Caco-2 (cell line): ENCODE results near the gene EPX. TPM values are rescaled to one million over a fixed set of nuclear protein-coding genes. Genes with fewer than 3 reads are reported as not detected.

Experiments used
- BruUV-seq: library from RNA; stranded (reverse); fragments of 400-500 nt; replicated peaks from 2 replicates; lab custom pipeline; 2021; lab: Mats Ljungman, UMichigan
- CTCF ChIA-PET: fragments of 300-600 bp; sonication (Branson Sonifier 250); formaldehyde crosslinking; loops from one replicate; lab custom pipeline; 2022; ENCODE audit warnings: antibody characterized with exemption; lab: Charles Lee
- POLR2A ChIA-PET: fragments of 300-600 bp; sonication (Branson Sonifier 250); formaldehyde crosslinking; loops from one replicate; lab custom pipeline; 2022; ENCODE audit warnings: antibody characterized with exemption; lab: Charles Lee
- DNase-seq, 2 experiments: peaks; one replicate each; pipeline versions ENCODE4 v3.0.0 to v3.0.0-alpha.2; 2020 to 2022
- H3K27me3 ChIP-seq: replicated peaks from 2 replicates; pipeline ENCODE4 v1.6.0; 2011; ENCODE audit warnings: low read length; ENCODE audit not compliant: control insufficient read depth, insufficient read depth
- H3K36me3 ChIP-seq: 2 replicates; pipeline ENCODE4 v1.5.1; 2011; ENCODE audit warnings: low read length; ENCODE audit not compliant: control insufficient read depth, insufficient read depth
- H3K4me1 ChIP-seq: fragments of 250-450 bp; sonication (Bioruptor Pico); 2 replicates; pipeline ENCODE4 v1.5.1; 2020; ENCODE audit warnings: mild to moderate bottlenecking
- H3K4me3 ChIP-seq: 2 replicates; pipeline ENCODE4 v1.5.1; 2011; ENCODE audit warnings: low read depth, mild to moderate bottlenecking, control low read depth, low read length
- H3K9me3 ChIP-seq: fragments of 250-450 bp; sonication (Bioruptor Pico); 2 replicates; pipeline ENCODE4 v1.5.1; 2020; ENCODE audit warnings: mild to moderate bottlenecking, moderate library complexity
- H3K27ac Mint-ChIP-seq: one replicate; pipeline ENCODE4 v1.8.0; 2022; ENCODE audit warnings: mixed read lengths; ENCODE audit not compliant: unreplicated experiment
- H3K27me3 Mint-ChIP-seq: one replicate; pipeline ENCODE4 v1.8.0; 2022; ENCODE audit warnings: mixed read lengths; ENCODE audit not compliant: insufficient read depth, unreplicated experiment
- H3K36me3 Mint-ChIP-seq: one replicate; pipeline ENCODE4 v1.8.0; 2022; ENCODE audit warnings: mild to moderate bottlenecking, mixed read lengths; ENCODE audit not compliant: insufficient read depth, unreplicated experiment
- H3K4me1 Mint-ChIP-seq: one replicate; pipeline ENCODE4 v1.8.0; 2022; ENCODE audit warnings: low read depth, mixed read lengths; ENCODE audit not compliant: unreplicated experiment
- H3K4me3 Mint-ChIP-seq: one replicate; pipeline ENCODE4 v1.8.0; 2022; ENCODE audit warnings: mild to moderate bottlenecking, moderate library complexity, mixed read lengths; ENCODE audit not compliant: unreplicated experiment
- H3K9me3 Mint-ChIP-seq: one replicate; pipeline ENCODE4 v1.8.0; 2022; ENCODE audit warnings: mixed read lengths; ENCODE audit not compliant: unreplicated experiment
- CTCF ChIP-seq, 2 experiments: fragments of 200-600 bp in 1 of 2; IDR thresholded peaks; 1 replicate in 1 of 2; 2 replicates in 1 of 2; pipeline versions ENCODE4 v1.5.1 to v1.8.0; 2011 to 2022; ENCODE audit warnings: antibody characterized with exemption in 1 of 2, control low read depth in 1 of 2, inconsistent platforms in 1 of 2, low read depth in 1 of 2, low read length in 1 of 2, mild to moderate bottlenecking in 1 of 2, moderate library complexity in 1 of 2; ENCODE audit not compliant: insufficient read depth in 1 of 2, severe bottlenecking in 1 of 2, unreplicated experiment in 1 of 2
- intact Hi-C: fragments of 100-400 bp; cut with micrococcal nuclease; formaldehyde crosslinking; loops from one replicate; pipeline ENCODE4 v1.10.0; 2022; ENCODE audit not compliant: unreplicated experiment
- total RNA-seq: library from RNA; stranded (reverse); gene quantifications from 2 replicates; pipeline ENCODE4 v1.2.3, GENCODE V29; 2022

Gene EPX
- total RNA-seq, 1 experiment from 2014 or later: not detected

- no TSS peak for BruUV-seq
- Histone ChIP-seq H3K4me3 (no peak within 1 kb of the TSS), H3K9me3 (no peaks in the 10 kb centered on the region), H3K4me1 (no peaks in the 10 kb centered on the region), H3K36me3 (no peaks in the 10 kb centered on the region), H3K27me3 (no peaks in the 10 kb centered on the region; the same call in 1 of the 2 replicates)
- H3K27me3 Mint-ChIP-seq: peaks cover 28% of the 10 kb centered on the region
- H3K9me3 Mint-ChIP-seq: no peaks in the 10 kb centered on the region
- no peak within 1 kb of the TSS for H3K27ac Mint-ChIP-seq
- intact Hi-C loops: no loop called here
- H3K4me3 Mint-ChIP-seq: no peak within 1 kb of the TSS
- CTCF ChIA-PET: interaction anchor here (0.5 kb wide), 1 partner anchor 187 kb away, joined by 3 read pairs; no protein-coding TSS in a partner anchor
- DNase-seq: no peak
- TF ChIP-seq CTCF (IDR thresholded peaks at IDR 0.05; ENCODE audit: insufficient read depth in 1 of 2, low read depth in 1 of 2, low read length in 1 of 2, severe bottlenecking in 1 of 2, unreplicated experiment in 1 of 2): no peak
- H3K36me3 Mint-ChIP-seq: peaks cover 5% of the 10 kb centered on the region
- H3K4me1 Mint-ChIP-seq: no peaks in the 10 kb centered on the region
- POLR2A ChIA-PET: no interaction called here
Measured at GRCh38 chr17:58238147-58238634, 45.7 kb downstream of the EPX start, which contains the start of gene LPO. TSS of gene LPO (plus strand) at chr17:58238584. CDS start at chr17:58242980, 4,396 bp downstream.

- intact Hi-C loops: no loop called here
- CTCF ChIA-PET: no interaction called here
- Mint-ChIP-seq H3K9me3 (no peaks in the 10 kb centered on the region), H3K27me3 (peaks cover 34% of the 10 kb centered on the region), H3K4me1 (peaks cover 4% of the 10 kb centered on the region), H3K36me3 (peaks cover 5% of the 10 kb centered on the region), H3K27ac (no peak overlapping the region), H3K4me3 (no peak overlapping the region)
- H3K36me3 ChIP-seq: no peaks in the 10 kb centered on the region
- H3K9me3 ChIP-seq: no peaks in the 10 kb centered on the region
- H3K27me3 ChIP-seq: no peaks in the 10 kb centered on the region; the same call in 1 of the 2 replicates
- TF ChIP-seq CTCF (IDR thresholded peaks at IDR 0.05; ENCODE audit: insufficient read depth in 1 of 2, low read depth in 1 of 2, low read length in 1 of 2, severe bottlenecking in 1 of 2, unreplicated experiment in 1 of 2): no peak
- POLR2A ChIA-PET: no interaction called here
- no peak overlapping the region for H3K4me3 ChIP-seq
- no peak for DNase-seq
- no TSS peak for BruUV-seq
- no peaks in the 10 kb centered on the region for H3K4me1 ChIP-seq
Measured at GRCh38 chr17:58239987-58240386, 47.5 kb downstream of the EPX start.

GRCh38 chr17:58242171-58242784, 49.8 kb downstream of the EPX start:
- Mint-ChIP-seq H3K9me3 (no peaks in the 10 kb centered on the region), H3K4me1 (peaks cover 17% of the 10 kb centered on the region), H3K27me3 (peaks cover 26% of the 10 kb centered on the region), H3K27ac (no peak overlapping the region), H3K36me3 (peaks cover 5% of the 10 kb centered on the region), H3K4me3 (no peak overlapping the region)
- no peak for TF ChIP-seq CTCF (IDR thresholded peaks at IDR 0.05; ENCODE audit: insufficient read depth in 1 of 2, low read depth in 1 of 2, low read length in 1 of 2, severe bottlenecking in 1 of 2, unreplicated experiment in 1 of 2)
- Histone ChIP-seq H3K9me3 (no peaks in the 10 kb centered on the region), H3K4me1 (no peaks in the 10 kb centered on the region), H3K27me3 (no peaks in the 10 kb centered on the region), H3K36me3 (no peaks in the 10 kb centered on the region), H3K4me3 (no peak overlapping the region)
- no TSS peak for BruUV-seq
- ChIA-PET CTCF (no interaction called here), POLR2A (no interaction called here)
- DNase-seq: no peak
- intact Hi-C loops: no loop called here
